Jurkat, Clone E6-1 (cell line): ENCODE data around the gene FGFBP3.
"Not testable (repeated sequence)": the region's sequence is repeated elsewhere in the genome, so short reads cannot be mapped to it uniquely, and the experiment has no call there.

ENCODE experiments used
- DNase-seq: peaks from one replicate; pipeline ENCODE4 v3.0.0-alpha.2; 2011; ENCODE audit warnings: low read depth, low spot score
- H3K4me3 ChIP-seq: 2 replicates; pipeline ENCODE4 v1.5.1; 2011; ENCODE audit warnings: mild to moderate bottlenecking, low read length, control low read depth, moderate library complexity

The FGFBP3 gene

GRCh38 chr10:91907033-91907594 lies 2.2 kb downstream of the FGFBP3 start:
- no peak overlapping the region for H3K4me3 ChIP-seq
- no peak for DNase-seq

DNA sequence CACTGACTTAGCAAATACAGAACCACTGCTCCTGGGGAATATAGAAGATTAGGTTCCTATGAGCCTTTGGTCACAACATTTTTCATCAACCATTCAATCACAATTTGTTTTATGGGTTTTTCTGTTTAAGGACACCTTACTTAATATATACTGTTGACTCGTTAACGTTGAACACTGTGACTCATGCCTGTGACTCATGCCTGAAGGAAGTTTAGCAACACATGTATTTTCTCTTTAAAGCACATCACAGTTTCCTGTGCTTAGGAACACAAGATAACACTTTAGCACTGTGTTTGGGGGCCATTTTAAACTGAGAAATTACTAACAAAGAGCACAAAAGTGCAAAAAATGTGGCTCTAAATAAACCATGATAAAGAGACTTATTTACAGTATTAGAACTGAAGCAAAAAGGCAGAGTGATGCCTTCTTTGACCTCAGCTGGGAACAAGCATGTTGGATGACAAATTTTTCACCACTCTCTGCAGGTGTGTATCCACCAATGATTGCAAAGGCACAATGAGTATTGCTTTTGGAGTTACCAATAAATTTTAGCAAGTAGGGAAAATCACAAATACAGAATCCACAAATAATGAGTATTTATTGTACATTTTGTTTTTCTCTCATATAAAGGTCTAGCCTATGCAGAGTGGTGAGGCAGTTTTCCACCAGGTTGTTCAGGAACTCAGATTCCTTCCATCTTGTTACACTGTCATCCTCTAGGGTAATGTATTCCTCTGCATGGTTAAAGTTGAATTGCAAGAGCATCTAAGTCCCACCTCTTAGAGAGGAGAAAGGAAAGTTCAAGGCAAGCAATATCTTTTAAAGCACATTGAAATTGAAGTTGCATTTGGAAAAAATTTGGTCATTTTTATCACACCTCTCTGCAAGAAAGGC lies 7.3 kb downstream of the FGFBP3 start:
- peak; percentile 41 for DNase-seq
- no peak overlapping the region for H3K4me3 ChIP-seq

DNA sequence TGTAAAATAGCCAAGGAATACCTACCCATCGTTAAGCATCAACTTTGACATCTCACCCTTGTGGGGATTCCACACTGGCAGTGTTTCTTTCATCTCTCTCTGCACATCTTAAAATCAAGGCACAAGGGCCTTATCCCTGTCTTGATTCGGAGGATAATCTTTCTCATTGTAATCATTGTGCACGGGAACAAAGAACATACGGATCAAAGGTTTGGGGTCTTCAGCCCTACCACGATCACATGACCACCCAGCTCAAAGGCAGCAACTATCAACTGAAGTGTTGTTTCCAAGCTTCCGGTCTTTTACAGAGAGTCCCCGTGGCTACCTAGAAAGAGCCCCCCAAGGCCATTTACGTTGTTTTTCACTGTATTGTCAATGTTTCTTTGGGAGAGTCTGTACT lies 11.9 kb downstream of the FGFBP3 start:
- no peak for DNase-seq
- H3K4me3 ChIP-seq, result no peak overlapping the region

DNA sequence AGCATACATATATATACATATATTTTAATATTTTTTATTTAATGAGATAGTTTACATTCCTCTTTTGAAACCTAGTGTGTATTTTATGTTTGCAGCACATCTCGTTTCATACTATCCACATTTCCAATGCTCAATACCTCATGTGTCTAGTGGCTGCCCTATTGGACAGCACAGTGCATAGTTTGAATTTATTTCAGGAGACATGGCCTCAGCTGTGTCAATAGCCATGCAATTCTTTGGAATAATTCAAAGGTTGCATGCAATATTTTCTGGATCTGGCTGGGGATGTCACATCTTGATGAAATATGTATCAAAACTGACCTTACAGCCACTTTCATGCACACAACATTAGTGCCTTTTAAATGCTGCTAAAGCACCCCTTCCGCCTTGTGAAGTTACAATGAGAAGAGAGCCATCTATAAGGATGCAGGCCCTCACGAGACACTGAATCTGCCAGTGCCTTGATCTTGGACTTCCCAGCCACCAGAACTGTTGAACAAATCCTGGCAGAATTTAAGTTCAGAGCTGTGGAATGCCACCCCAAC lies 13.0 kb downstream of the FGFBP3 start:
- no peak for DNase-seq
- H3K4me3 ChIP-seq, result no peak overlapping the region

GRCh38 chr10:91894261-91894685 lies 15.0 kb downstream of the FGFBP3 start:
- DNase-seq, H3K4me3 ChIP-seq: not testable (repeated sequence)

- no peak for DNase-seq
- H3K4me3 ChIP-seq, result no peak overlapping the region
Measured at GRCh38 chr10:91893051-91893450, 16.2 kb downstream of the FGFBP3 start.

DNA sequence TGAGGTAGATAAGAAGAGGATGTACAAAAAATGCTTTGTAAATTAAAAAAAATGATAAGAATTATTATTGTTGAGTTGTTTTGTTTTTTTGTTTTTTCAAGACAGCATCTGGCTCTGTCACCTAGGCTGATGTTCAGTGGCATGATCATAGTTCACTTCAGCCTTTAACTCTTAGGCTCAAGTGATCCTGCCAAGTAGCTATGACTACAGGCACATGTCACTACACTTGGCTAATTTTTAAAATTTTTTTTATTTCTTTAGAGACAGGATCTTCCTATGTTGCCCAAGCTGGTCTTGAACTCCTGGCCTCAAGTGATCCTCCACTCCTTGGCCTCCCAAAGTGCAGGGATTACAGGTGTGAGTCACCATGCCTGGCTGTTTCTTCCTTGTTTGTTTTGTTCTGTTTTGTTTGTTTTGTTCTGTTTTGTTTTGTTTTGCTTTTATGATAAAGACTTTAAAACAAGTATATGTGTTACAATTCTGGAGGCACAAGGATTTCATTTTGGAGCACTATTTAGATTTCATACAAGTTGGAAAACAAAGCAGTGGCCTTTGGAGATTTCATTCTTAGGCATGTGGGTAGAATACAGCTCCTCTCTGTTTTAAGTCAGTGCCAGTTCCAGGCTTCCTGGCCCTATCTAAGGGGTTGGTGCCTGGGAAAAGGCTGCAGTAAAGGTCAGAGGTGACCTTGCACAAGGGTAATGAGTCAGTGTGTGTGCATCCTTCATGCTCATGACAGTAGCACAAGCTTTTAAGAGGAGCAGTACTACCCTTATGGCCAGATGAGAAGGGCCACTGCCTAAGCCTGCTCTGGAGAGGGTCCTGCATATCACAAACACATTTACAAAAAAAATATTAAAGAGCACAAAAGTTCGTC lies 17.9 kb downstream of the FGFBP3 start:
- no peak overlapping the region for H3K4me3 ChIP-seq
- no peak for DNase-seq

DNA sequence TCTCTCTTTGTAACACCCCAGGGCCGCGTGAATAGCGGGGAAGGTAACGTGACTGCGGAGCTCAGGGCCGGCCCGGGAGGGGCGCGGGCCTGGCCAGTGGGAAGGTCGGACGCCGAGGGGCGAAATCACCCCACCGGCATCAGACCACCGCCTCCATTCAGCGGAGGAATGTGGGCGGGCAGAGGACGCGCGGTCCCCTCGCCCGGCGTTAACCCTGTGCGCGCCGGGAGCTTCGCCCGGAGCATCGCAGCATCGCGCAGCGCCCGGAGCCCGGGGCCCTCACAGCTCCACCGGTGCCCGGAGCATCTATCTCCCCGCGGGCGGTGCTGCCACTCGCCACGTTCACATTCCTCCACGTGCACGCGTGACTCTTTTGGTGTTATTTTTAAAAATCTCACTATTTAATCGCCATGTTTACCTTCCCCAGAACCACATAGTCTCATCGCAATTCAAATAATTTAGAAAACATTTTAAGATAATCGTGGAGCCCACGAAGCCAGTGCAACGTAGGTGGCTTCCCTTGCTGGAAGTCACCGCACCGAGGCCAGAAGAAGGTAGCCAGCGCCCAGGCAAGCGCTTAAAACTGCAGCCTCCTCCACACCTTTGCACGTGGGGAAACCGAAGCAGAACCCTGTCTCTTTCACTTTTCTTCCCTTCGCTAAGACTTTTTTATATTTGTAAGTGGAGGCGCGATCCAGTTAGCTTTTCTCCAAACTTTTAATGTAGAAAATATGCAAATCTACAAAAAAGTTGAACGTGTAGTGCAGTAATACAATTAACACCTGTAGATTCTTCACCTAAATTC lies 21.8 kb downstream of the FGFBP3 start:
- DNase-seq, result no peak
- no peak overlapping the region for H3K4me3 ChIP-seq

- H3K4me3 ChIP-seq, result no peak overlapping the region
- DNase-seq, result no peak
Measured at GRCh38 chr10:91886954-91887271, 22.4 kb downstream of the FGFBP3 start.

GRCh38 chr10:91885362-91886079 lies 23.8 kb downstream of the FGFBP3 start:
- no peak overlapping the region for H3K4me3 ChIP-seq
- DNase-seq, result no peak

GRCh38 chr10:91884536-91884935 lies 24.8 kb downstream of the FGFBP3 start:
- no peak overlapping the region for H3K4me3 ChIP-seq
- DNase-seq, result no peak

DNA sequence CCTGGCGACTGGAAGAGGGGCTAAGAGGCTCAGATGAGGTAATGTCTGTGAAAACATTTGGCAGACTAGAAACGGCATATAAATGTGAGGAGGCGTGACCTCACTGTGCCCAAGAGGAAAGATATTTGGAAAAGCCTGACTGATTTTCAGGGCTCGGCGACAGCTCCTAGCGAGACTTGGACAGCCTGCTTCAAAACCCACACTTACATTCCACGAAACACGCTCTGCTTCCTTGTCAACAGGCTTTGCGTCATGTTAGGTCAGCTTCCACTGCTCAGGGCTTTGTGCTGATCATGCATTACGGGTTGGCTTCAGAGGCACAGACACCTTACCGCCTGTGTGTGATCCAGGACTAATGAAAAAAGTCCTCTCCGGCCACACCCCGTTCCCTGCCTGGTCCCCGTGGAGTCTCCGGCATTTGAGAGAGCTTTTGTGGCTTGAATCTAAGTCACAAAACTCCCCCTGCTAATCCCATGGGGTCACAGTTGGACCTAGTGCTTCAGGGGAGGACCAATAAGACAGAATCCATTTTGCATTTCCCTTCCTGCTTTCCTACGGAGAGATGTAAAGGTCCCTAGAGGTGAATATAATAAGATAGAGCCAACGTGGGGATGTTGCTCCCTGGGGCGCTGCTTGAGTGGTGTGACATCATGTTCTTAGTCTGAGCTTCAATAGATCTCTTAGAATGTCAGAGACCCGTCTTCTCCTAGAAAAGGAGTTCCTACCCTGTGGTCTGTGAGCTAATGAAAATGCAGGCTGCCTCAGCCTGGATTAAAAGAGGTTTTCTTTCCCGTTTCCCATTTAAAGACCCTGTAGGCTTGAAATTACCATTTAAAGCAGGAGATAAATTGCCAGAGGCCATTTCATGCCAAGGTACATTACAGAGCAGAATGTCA lies 25.5 kb downstream of the FGFBP3 start:
- no peak for DNase-seq
- no peak overlapping the region for H3K4me3 ChIP-seq

- DNase-seq, result no peak
- no peak overlapping the region for H3K4me3 ChIP-seq
Measured at GRCh38 chr10:91880310-91880709, 29.0 kb downstream of the FGFBP3 start.

DNA sequence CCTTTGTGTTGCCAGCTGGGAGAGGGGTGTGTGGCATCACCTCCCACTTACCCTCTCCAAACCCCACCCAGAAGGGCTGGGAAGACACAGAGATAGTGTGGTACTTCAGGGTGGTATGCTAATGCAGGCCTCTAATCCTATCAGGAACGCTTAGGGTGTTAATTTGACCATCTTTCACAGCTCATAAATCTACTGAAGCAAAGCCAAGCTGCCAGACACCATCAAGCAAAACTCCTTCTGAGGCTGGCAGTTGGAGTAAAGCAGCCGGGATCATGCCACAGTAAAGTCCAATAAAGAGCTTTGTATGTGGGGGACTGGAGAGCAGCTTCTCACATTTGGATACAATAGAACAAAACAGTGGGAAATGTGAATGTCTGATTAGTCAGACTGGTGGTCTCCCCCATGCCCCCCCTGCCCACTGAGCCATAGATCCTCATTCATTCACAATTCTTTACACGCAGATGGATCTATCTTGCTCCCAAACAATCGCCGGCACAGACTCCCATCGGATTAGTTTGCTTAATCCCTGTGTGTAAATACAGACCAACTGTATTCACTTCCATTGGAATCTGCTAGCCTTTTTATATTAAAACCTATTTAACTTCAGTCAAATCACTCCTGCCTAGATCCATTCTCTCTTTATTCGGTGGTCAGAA lies 29.6 kb downstream of the FGFBP3 start:
- no peak for DNase-seq
- no peak overlapping the region for H3K4me3 ChIP-seq

DNA sequence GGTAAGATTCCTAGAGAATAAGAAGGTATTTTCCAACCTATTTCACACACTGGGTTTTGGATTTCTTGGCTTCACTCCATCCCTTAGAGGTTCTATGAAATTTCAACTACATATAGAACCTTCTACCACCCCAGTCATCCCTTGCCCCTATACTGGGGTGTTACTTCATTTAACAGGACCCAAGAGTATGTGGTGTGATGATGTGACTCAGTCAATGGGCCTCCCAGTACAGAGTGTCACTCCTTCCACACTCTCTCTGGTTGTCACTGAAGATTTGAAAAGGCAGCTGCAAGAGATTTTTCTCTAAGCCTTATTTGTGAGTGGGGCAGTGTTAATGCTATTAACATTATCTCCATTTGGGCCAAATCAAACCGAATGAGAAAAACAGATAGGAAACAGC lies 33.5 kb downstream of the FGFBP3 start:
- no peak overlapping the region for H3K4me3 ChIP-seq
- DNase-seq, result no peak

- no peak overlapping the region for H3K4me3 ChIP-seq
- no peak for DNase-seq
Measured at GRCh38 chr10:91875156-91875555, 34.1 kb downstream of the FGFBP3 start.

DNA sequence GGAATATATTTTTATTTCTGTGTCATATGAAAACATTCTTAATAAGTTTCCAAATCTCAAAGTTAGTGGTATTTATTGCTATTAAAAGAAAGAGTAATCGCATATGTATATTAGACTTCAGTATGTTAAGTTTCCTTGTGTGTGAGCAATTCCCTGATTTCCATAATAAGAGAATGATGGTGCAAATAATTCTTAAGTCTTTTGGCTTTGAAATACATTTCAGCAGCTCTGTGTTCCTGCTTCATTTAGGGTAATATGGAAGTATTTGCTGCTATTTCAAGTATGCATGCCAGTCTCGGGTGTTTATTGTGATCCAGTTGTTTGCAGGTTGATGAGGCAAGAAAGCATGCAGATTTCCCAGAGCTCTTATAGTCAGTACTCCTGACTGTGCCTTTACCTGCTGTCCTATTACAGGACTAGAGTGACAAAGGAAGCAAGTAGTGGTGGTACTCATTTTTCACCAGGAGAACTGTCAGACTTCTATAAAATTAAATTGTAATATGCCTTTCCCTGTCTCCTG lies 43.7 kb downstream of the FGFBP3 start:
- H3K4me3 ChIP-seq, result no peak overlapping the region
- DNase-seq, result no peak
